HepG2 (cell line): Measurements from ENCODE around the gene ENTHD1.

Experiments
- CEBPZ ChIP-seq: IDR thresholded peaks from 2 replicates; pipeline ENCODE4 v1.6.1; 2012; ENCODE audit warnings: low read length, improper control_type of control experiment
- CTCF ChIP-seq: sonication (generic); formaldehyde crosslinking; IDR thresholded peaks from 2 replicates; pipeline ENCODE4 v1.5.0; 2020; ENCODE audit warnings: mild to moderate bottlenecking, missing genetic modification reagents, moderate library complexity
- HIVEP1 ChIP-seq: sonication (generic); formaldehyde crosslinking; IDR thresholded peaks from 2 replicates; pipeline ENCODE4 v1.4.0; 2020; ENCODE audit warnings: mild to moderate bottlenecking, missing genetic modification reagents
- KDM1A ChIP-seq: IDR thresholded peaks from 2 replicates; pipeline ENCODE4 v1.6.1; 2016; ENCODE audit warnings: missing compliant biosample characterization
- MEF2D ChIP-seq: sonication (generic); formaldehyde crosslinking; IDR thresholded peaks from 2 replicates; pipeline ENCODE4 v1.5.1; 2020; ENCODE audit warnings: mild to moderate bottlenecking, missing genetic modification reagents
- RBM39 ChIP-seq: fragments of 200-400 bp; formaldehyde crosslinking; IDR thresholded peaks from one replicate; pipeline ENCODE4 v1.6.1; 2018; ENCODE audit warnings: antibody characterized with exemption, mild to moderate bottlenecking, low read depth, low read length; ENCODE audit not compliant: poor library complexity, severe bottlenecking
- U2AF2 ChIP-seq: fragments of 200-400 bp; formaldehyde crosslinking; IDR thresholded peaks from 2 replicates; pipeline ENCODE4 v1.6.1; 2017; ENCODE audit warnings: low read depth, mild to moderate bottlenecking, low read length
- ZNF143 ChIP-seq: sonication (generic); formaldehyde crosslinking; IDR thresholded peaks from 2 replicates; pipeline ENCODE4 v1.4.0; 2020; ENCODE audit warnings: missing genetic modification reagents
- ZNF557 ChIP-seq: sonication (generic); formaldehyde crosslinking; IDR thresholded peaks from 2 replicates; pipeline ENCODE4 v1.4.0; 2020; ENCODE audit warnings: missing genetic modification reagents

- TF ChIP-seq ZNF557 (CRISPR knock-in tag) = no peak
- TF ChIP-seq ZNF143 (CRISPR knock-in tag) = no peak
- no peak for TF ChIP-seq HIVEP1
- TF ChIP-seq U2AF2 = no peak
- no peak for TF ChIP-seq RBM39
- TF ChIP-seq KDM1A (CRISPR knock-in tag) = no peak
- TF ChIP-seq CTCF (CRISPR knock-in tag) = no peak
- no peak for TF ChIP-seq CEBPZ
- TF ChIP-seq MEF2D (CRISPR knock-in tag) = no peak
Observed at GRCh38 chr22:39942439-39943230, 49.1 kb upstream of the ENTHD1 start.
